T-cell (primary cell): ENCODE results near the gene PDS5B. TPM values are rescaled to one million over a fixed set of nuclear protein-coding genes. Genes with fewer than 3 reads are reported as not detected.
"Not testable (repeated sequence)": the region's sequence is repeated elsewhere in the genome, so short reads cannot be mapped to it uniquely, and the experiment has no call there.

ENCODE experiments used
- ATAC-seq, 4 experiments: fragments of 200-7000 bp in 3 of 4; fragments of 150-1000 bp in 1 of 4; cut with Tn5 transposase; replicated peaks in 1 of 4; 1 replicate in 3 of 4; 2 replicates in 1 of 4; pipeline ENCODE4 v1.10.0; 2021; ENCODE audit warnings: moderate library complexity in 3 of 4, mild to moderate bottlenecking in 2 of 4, moderate number of reproducible peaks in 1 of 4
- CTCF ChIA-PET, 2 donors: fragments of 300-600 bp; sonication (Branson Sonifier 250); formaldehyde crosslinking; loops; one replicate each; lab custom pipeline; 2022; ENCODE audit warnings: antibody characterized with exemption in 2 of 2; lab: Charles Lee
- POLR2A ChIA-PET, 2 donors: fragments of 300-600 bp; sonication (Branson Sonifier 250); formaldehyde crosslinking; loops; one replicate each; lab custom pipeline; 2022; ENCODE audit warnings: antibody characterized with exemption in 2 of 2; lab: Charles Lee
- DNase-seq, 35 experiments: peaks; one replicate each; pipeline versions ENCODE4 v3.0.0 to v3.0.0-alpha.2; 2013 to 2023
- H3K27ac ChIP-seq: one replicate; pipeline ENCODE4 v1.5.1; 2013; ENCODE audit warnings: low read length
- H3K27me3 ChIP-seq, 2 experiments: replicated peaks in 1 of 2; 1 replicate in 1 of 2; 2 replicates in 1 of 2; pipeline versions ENCODE4 v1.6.1 to v1.7.0; 2013; ENCODE audit warnings: low read length in 1 of 2, mixed read lengths in 1 of 2; ENCODE audit not compliant: control insufficient read depth in 2 of 2, insufficient read depth in 2 of 2; ENCODE audit errors: extremely low read depth in 1 of 2
- H3K36me3 ChIP-seq, 2 donors: 1 replicate in 1 of 2; 2 replicates in 1 of 2; pipeline versions ENCODE4 v1.6.1 to v1.7.0; 2013; ENCODE audit warnings: low read length in 1 of 2; ENCODE audit not compliant: control insufficient read depth in 2 of 2, insufficient read depth in 1 of 2; ENCODE audit errors: extremely low read depth in 1 of 2
- H3K4me1 ChIP-seq, 2 experiments: 1 replicate in 1 of 2; 2 replicates in 1 of 2; pipeline versions ENCODE4 v1.6.1 to v1.7.0; 2013; ENCODE audit warnings: low read length in 2 of 2, mixed read lengths in 1 of 2; ENCODE audit not compliant: insufficient read depth in 2 of 2, control insufficient read depth in 1 of 2; ENCODE audit errors: extremely low read depth in 1 of 2
- H3K4me3 ChIP-seq, 2 donors: 1 replicate in 1 of 2; 2 replicates in 1 of 2; pipeline versions ENCODE4 v1.5.1 to v1.7.0; 2013; ENCODE audit warnings: mild to moderate bottlenecking in 2 of 2, low read length in 1 of 2, moderate library complexity in 1 of 2; ENCODE audit not compliant: control insufficient read depth in 1 of 2; ENCODE audit errors: extremely low read depth in 1 of 2
- H3K9me3 ChIP-seq: 2 replicates; pipeline ENCODE4 v1.7.0; 2013
- H3K27ac Mint-ChIP-seq, 2 donors: one replicate each; pipeline ENCODE4 v1.8.0; 2020 to 2021; ENCODE audit warnings: mild to moderate bottlenecking in 2 of 2, mixed read lengths in 2 of 2
- H3K27me3 Mint-ChIP-seq, 2 donors: one replicate each; pipeline ENCODE4 v1.8.0; 2021 to 2022; ENCODE audit warnings: mixed read lengths in 2 of 2
- H3K36me3 Mint-ChIP-seq: one replicate; pipeline ENCODE4 v1.8.0; 2021; ENCODE audit warnings: mixed read lengths
- H3K4me1 Mint-ChIP-seq, 3 donors: one replicate each; pipeline ENCODE4 v1.8.0; 2020 to 2022; ENCODE audit warnings: mixed read lengths in 3 of 3, mild to moderate bottlenecking in 1 of 3
- H3K4me3 Mint-ChIP-seq, 3 donors: one replicate each; pipeline ENCODE4 v1.8.0; 2020 to 2022; ENCODE audit warnings: mild to moderate bottlenecking in 3 of 3, mixed read lengths in 3 of 3, moderate library complexity in 3 of 3
- H3K9me3 Mint-ChIP-seq, 3 donors: one replicate each; pipeline ENCODE4 v1.8.0; 2020 to 2022; ENCODE audit warnings: mixed read lengths in 3 of 3
- WGBS: methylation state at CpG from one replicate; pipeline ENCODE4 v1.1.5; 2013; ENCODE audit warnings: missing lambda C conversion rate; ENCODE audit not compliant: insufficient coverage; 5-methylcytosine and 5-hydroxymethylcytosine counted together
- total RNA-seq, 35 experiments: library from RNA in 6 of 35; stranded (reverse) in 6 of 35; fragments of 120-200 nt in 1 of 35; gene quantifications; one replicate each; pipeline versions ENCODE4 v1.2.1 to v1.2.4 and lab custom pipeline; 2013 to 2026

PDS5B gene
- total RNA-seq, 5 donors from 2014 or later (not counting 1 experiment from before 2014, with no cell fraction given) = 45.4 to 48.5 (median 46.9) TPM

DNA sequence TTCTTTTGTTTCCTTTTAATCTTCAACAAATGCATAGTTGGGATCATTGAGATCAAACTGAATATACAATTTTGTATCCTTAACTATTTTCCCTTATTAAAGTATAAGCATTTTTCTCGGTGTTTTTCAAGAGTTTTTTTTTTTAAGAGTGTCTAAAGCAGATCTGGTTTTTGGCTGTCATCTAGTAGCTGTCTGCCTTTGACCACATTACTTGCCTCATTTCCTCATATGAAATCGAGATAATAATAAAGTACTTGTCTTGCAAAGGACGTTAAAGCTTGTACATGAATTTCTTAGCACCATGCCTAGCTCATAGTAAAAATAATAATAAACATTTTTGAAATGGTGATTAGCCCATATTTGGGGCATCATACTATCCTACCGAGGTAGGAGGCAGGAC lies 121.2 kb downstream of the PDS5B start:
- Mint-ChIP-seq H3K4me1 (peaks cover 0 to 13% (median 10%) of the 10 kb centered on the region in 3 donors), H3K27ac (no peak overlapping the region), H3K4me3 (no peak overlapping the region), H3K36me3 (peaks cover 53% of the 10 kb centered on the region), H3K9me3 (peaks cover 1 to 7% (median 2%) of the 10 kb centered on the region in 3 donors), H3K27me3 (no peaks in the 10 kb centered on the region)
- H3K27me3 ChIP-seq = no peaks in the 10 kb centered on the region
- no CpG with 5 or more reads among the region's 4 CpGs for WGBS
- no peak overlapping the region for H3K27ac ChIP-seq
- DNase-seq (no peak), ATAC-seq (no peak)
- H3K4me1 ChIP-seq = no peaks in the 10 kb centered on the region
- H3K9me3 ChIP-seq = peaks cover 2% of the 10 kb centered on the region
- peaks cover 7 to 22% of the 10 kb centered on the region in 2 donors for H3K36me3 ChIP-seq
- POLR2A ChIA-PET = interaction anchor here in 1 of 2 donors (0.5 kb wide), 1 partner anchor 24 kb away, joined by 5 read pairs; no protein-coding TSS in a partner anchor
- H3K4me3 ChIP-seq = no peak overlapping the region
- CTCF ChIA-PET = interaction anchor here in 1 of 2 donors (0.6 kb wide), 1 partner anchor 197 kb away, joined by 3 read pairs; no protein-coding TSS in a partner anchor

DNA sequence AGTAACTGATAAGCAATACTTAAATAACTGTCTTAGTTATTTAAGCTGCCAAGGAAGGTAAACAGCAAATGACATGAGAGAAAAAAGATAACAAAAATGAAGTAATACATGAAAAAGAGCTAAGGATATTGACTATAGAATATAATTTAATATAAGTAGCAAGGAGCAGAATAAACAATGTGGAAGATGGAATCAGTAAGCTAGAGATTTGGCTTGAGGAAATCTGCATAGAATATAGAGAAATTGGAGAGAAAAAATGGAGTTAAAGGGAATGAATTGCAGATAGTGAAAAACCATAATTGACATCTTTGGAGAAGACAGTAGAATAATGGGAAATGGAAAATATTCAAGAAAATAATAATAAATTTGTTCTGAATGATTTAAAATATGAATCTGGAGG lies 127.1 kb downstream of the PDS5B start:
- ChIA-PET CTCF (no interaction called here), POLR2A (no interaction called here)
- no peaks in the 10 kb centered on the region for H3K27me3 ChIP-seq
- Mint-ChIP-seq H3K27ac (no peak overlapping the region), H3K4me3 (no peak overlapping the region), H3K36me3 (peaks cover 55% of the 10 kb centered on the region), H3K9me3 (peaks cover 7 to 26% (median 16%) of the 10 kb centered on the region in 3 donors), H3K27me3 (no peaks in the 10 kb centered on the region), H3K4me1 (no peaks in the 10 kb centered on the region)
- no peak overlapping the region for H3K27ac ChIP-seq
- peaks cover 8% of the 10 kb centered on the region for H3K9me3 ChIP-seq
- ATAC-seq (no peak), DNase-seq (no peak)
- H3K4me1 ChIP-seq = no peaks in the 10 kb centered on the region
- H3K4me3 ChIP-seq = no peak overlapping the region
- peaks cover 7 to 38% of the 10 kb centered on the region in 2 donors for H3K36me3 ChIP-seq

DNA sequence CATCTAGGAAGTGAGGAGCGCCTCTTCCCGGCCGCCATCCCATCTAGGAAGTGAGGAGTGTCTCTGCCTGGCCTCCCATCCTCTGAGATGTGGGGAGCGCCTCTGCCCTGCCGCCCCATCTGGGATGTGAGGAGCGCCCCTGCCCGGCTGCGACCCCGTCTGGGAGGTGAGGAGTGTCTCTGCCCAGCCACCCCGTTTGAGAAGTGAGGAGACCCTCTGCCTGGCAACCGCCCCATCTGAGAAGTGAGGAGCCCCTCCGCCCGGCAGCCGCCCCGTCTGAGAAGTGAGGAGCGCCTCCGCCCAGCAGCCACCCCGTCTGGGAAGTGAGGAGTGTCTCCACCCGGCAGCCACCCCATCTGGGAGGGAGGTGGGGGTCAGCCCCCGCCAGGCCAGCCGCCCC lies 129.9 kb downstream of the PDS5B start:
- WGBS = 90% methylated on average over 2 of the region's 21 CpGs
- ATAC-seq, CTCF ChIA-PET, POLR2A ChIA-PET, H3K9me3 ChIP-seq, H3K27me3 ChIP-seq, H3K27ac ChIP-seq, H3K4me3 Mint-ChIP-seq, H3K4me1 ChIP-seq, H3K27ac Mint-ChIP-seq, DNase-seq, H3K27me3 Mint-ChIP-seq, H3K4me1 Mint-ChIP-seq, H3K4me3 ChIP-seq: not testable (repeated sequence)
- H3K9me3 Mint-ChIP-seq = peaks cover 7 to 26% (median 16%) of the 10 kb centered on the region in 3 donors
- peaks cover 2 to 24% of the 10 kb centered on the region in 2 donors for H3K36me3 ChIP-seq
- H3K36me3 Mint-ChIP-seq = peaks cover 51% of the 10 kb centered on the region

DNA sequence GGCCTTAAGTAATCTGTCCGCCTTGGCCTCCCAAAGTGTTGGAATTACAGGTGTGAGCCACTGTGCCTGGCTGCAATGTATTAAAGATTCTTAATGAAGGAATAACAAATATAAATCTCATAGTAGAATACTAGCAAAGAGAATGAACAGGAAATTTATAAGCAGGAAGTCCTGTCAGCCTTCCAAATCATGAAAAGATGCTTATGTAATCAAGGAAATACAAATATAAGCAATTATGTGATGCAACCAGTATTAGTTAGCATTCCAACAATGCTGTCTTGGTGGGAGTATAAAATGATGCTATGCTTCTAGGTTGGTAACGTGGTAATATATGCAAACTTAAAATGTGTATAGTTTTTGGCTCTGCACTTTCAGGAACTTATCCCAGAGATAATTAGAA lies 133.8 kb downstream of the PDS5B start:
- H3K27me3 Mint-ChIP-seq = no peaks in the 10 kb centered on the region
- H3K27ac Mint-ChIP-seq = peak overlapping the region; percentile 34 to 36
- ChIA-PET POLR2A (no interaction called here), CTCF (no interaction called here)
- WGBS = no CpG with 5 or more reads among the region's 2 CpGs
- ATAC-seq (no peak), DNase-seq (no peak)
- Histone ChIP-seq H3K9me3 (no peaks in the 10 kb centered on the region), H3K4me1 (peaks cover 0 to 4% of the 10 kb centered on the region in 2 experiments), H3K27ac (no peak overlapping the region), H3K4me3 (no peak overlapping the region), H3K36me3 (peaks cover 0 to 1% of the 10 kb centered on the region in 2 donors), H3K27me3 (no peaks in the 10 kb centered on the region)
- H3K4me1 Mint-ChIP-seq = peaks cover 26 to 32% (median 30%) of the 10 kb centered on the region in 3 donors
- no peak overlapping the region for H3K4me3 Mint-ChIP-seq
- H3K36me3 Mint-ChIP-seq = peaks cover 42% of the 10 kb centered on the region
- no peaks in the 10 kb centered on the region for H3K9me3 Mint-ChIP-seq

DNA sequence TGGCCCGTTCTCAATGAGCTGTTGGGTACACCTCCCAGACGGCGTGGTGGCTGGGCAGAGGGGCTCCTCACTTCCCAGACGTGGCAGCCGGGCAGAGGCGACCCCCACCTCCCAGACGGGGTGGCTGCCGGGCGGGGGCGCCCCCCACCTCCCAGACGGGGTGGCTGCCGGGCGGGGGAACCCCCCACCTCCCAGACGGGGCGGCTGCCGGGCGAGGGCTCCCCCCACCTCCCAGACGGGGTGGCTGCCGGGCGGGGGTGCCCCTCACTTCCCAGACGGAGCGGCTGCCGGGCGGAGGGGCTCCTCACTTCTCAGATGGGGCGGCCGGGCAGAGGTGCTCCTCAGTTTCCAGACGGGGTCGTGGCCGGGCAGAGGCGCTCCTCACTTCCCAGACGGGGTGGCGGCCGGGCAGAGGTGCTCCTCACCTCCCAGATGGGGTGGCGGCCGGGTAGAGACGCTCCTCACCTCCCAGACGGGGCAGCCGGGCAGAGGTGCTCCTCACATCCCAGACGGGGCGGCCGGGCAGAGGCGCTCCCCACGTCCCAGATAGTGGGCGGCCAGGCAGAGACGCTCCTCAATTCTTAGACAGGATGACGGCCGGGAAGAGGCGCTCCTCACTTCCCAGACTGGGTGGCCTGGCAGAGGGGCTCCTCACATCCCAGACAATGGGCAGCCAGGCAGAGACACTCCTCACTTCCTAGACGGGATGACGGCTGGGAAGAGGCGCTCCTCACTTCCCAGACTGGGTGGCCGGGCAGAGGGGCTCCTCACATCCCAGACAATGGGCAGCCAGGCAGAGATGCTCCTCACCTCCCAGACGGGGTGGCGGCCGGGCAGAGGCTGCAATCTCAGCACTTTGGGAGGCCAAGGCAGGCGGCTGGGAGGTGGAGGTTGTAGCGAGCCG lies 135.1 kb downstream of the PDS5B start:
- H3K4me1 ChIP-seq, H3K36me3 ChIP-seq, DNase-seq, H3K4me3 Mint-ChIP-seq, POLR2A ChIA-PET, ATAC-seq, H3K27me3 ChIP-seq, H3K9me3 Mint-ChIP-seq, H3K9me3 ChIP-seq, H3K27me3 Mint-ChIP-seq, H3K27ac ChIP-seq, H3K27ac Mint-ChIP-seq, H3K4me3 ChIP-seq: not testable (repeated sequence)
- peaks cover 33 to 37% (median 36%) of the 10 kb centered on the region in 3 donors for H3K4me1 Mint-ChIP-seq
- H3K36me3 Mint-ChIP-seq = peaks cover 44% of the 10 kb centered on the region
- CTCF ChIA-PET = interaction anchor here in 1 of 2 donors (0.7 kb wide), 1 partner anchor 11 kb away, joined by 4 read pairs; no protein-coding TSS in a partner anchor
- over 99% methylated on average over 23 of the region's 58 CpGs for WGBS

DNA sequence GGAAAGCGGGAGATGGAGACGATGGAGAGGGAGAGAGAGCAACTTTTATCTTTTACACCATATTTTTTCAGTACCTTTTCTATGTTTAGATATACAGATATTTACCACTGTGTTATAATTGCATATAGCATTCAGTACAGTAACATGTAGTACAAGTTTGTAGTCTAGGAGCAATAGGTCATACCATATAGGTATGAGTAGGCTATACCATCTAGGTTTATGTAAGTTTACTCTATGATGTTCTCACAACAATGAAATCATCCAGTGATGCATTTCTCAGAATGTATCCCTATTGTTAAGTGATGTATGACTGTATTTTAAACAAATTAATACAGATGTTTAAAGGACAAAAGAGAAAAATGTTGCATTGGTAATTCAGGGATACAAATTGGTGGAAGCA lies 136.1 kb downstream of the PDS5B start:
- no peak for ATAC-seq
- H3K27me3 Mint-ChIP-seq = no peaks in the 10 kb centered on the region
- Histone ChIP-seq H3K4me1 (peaks cover 0 to 4% of the 10 kb centered on the region in 2 experiments), H3K27me3 (no peaks in the 10 kb centered on the region), H3K4me3 (no peak overlapping the region), H3K27ac (no peak overlapping the region), H3K9me3 (no peaks in the 10 kb centered on the region), H3K36me3 (no peaks in the 10 kb centered on the region)
- no CpG with 5 or more reads among the region's 2 CpGs for WGBS
- H3K9me3 Mint-ChIP-seq = no peaks in the 10 kb centered on the region
- peaks cover 38 to 44% (median 40%) of the 10 kb centered on the region in 3 donors for H3K4me1 Mint-ChIP-seq
- no peak overlapping the region for H3K27ac Mint-ChIP-seq
- H3K4me3 Mint-ChIP-seq = no peak overlapping the region
- peaks cover 46% of the 10 kb centered on the region for H3K36me3 Mint-ChIP-seq
- DNase-seq = no peak
- ChIA-PET CTCF (interaction anchor here in 1 of 2 donors (0.5 to 1.6 kb wide), 2 partner anchors 14 to 191 kb away, joined by 4 to 5 read pairs; no protein-coding TSS in a partner anchor), POLR2A (interaction anchor here (0.6 kb wide), 2 partner anchors 30 to 866 kb away, joined by 5 to 9 read pairs; no protein-coding TSS in a partner anchor)
